G401 (cell line): ENCODE measurements around the gene LYSMD4. TPM values are rescaled to one million over a fixed set of nuclear protein-coding genes. Genes with fewer than 3 reads are reported as not detected.

Experiments used
- DNase-seq: peaks from one replicate; pipeline ENCODE4 v3.0.0-alpha.2; 2015; ENCODE audit warnings: low spot score
- in situ Hi-C: cut with HindIII; loops from 2 replicates; pipeline ENCODE4 v1.10.0; 2016; ENCODE audit warnings: low sequenced_read_pairs, mixed read lengths
- total RNA-seq: library from RNA; depleted of rRNA; stranded (reverse); fragments of >200 nt; shearing (Covaris generic); gene quantifications from 2 replicates; pipeline ENCODE4 v1.2.3, GENCODE V29; 2014

Gene LYSMD4
- total RNA-seq, 1 experiment from 2014 or later: 8.0 TPM

- in situ Hi-C loops: no loop called here
- DNase-seq: no peak
Measured at GRCh38 chr15:99709243-99709986, 23.8 kb downstream of the LYSMD4 start.

- in situ Hi-C loops: no loop called here
- DNase-seq: no peak
Measured at GRCh38 chr15:99708563-99708962, 24.7 kb downstream of the LYSMD4 start.

GRCh38 chr15:99707473-99708270 lies 25.6 kb downstream of the LYSMD4 start:
- in situ Hi-C loops: no loop called here
- no peak for DNase-seq

- in situ Hi-C loops: no loop called here
Measured at GRCh38 chr15:99706557-99707303, 26.5 kb downstream of the LYSMD4 start.

GRCh38 chr15:99704444-99704838 lies 28.8 kb downstream of the LYSMD4 start:
- in situ Hi-C loops: no loop called here
- peak; percentile 90 for DNase-seq

More at GRCh38 chr15:99706557-99707303, 26.5 kb downstream of the LYSMD4 start:
- DNase-seq: no peak

- DNase-seq: peak; percentile 51
- in situ Hi-C loops: no loop called here
Measured at GRCh38 chr15:99703603-99704443, 29.4 kb downstream of the LYSMD4 start.

- in situ Hi-C loops: no loop called here
Measured at GRCh38 chr15:99702895-99703602, 30.2 kb downstream of the LYSMD4 start.

GRCh38 chr15:99696096-99696495 lies 37.1 kb downstream of the LYSMD4 start:
- in situ Hi-C loops: no loop called here
- DNase-seq: no peak

More at GRCh38 chr15:99702895-99703602, 30.2 kb downstream of the LYSMD4 start:
- peak; percentile 24 for DNase-seq

- no peak for DNase-seq
- in situ Hi-C loops: no loop called here
Measured at GRCh38 chr15:99692825-99693224, 40.4 kb downstream of the LYSMD4 start.

GRCh38 chr15:99686290-99686689 lies 46.9 kb downstream of the LYSMD4 start:
- in situ Hi-C loops: no loop called here
- DNase-seq: no peak

GRCh38 chr15:99683000-99683670 lies 50.1 kb downstream of the LYSMD4 start:
- no peak for DNase-seq
- in situ Hi-C loops: no loop called here

GRCh38 chr15:99682455-99682854 lies 50.8 kb downstream of the LYSMD4 start:
- DNase-seq: peak; percentile 80
- in situ Hi-C loops: no loop called here

- in situ Hi-C loops: no loop called here
- no peak for DNase-seq
Measured at GRCh38 chr15:99681990-99682389, 51.2 kb downstream of the LYSMD4 start.

GRCh38 chr15:99680276-99680675 lies 53.0 kb downstream of the LYSMD4 start:
- DNase-seq: no peak
- in situ Hi-C loops: no loop called here

- no peak for DNase-seq
- in situ Hi-C loops: no loop called here
Measured at GRCh38 chr15:99677540-99678134, 55.6 kb downstream of the LYSMD4 start.
